Cardiac fibroblast (primary cell): ENCODE measurements around the gene DMRTC2.

Experiments used
- DNase-seq, 2 donors: peaks; one replicate each; pipeline versions ENCODE4 v3.0.0 to v3.0.0-alpha.2; 2010; ENCODE audit warnings: low read depth in 2 of 2
- H3K4me3 ChIP-seq, 2 donors: replicated peaks in 1 of 2; 1 replicate in 1 of 2; 2 replicates in 1 of 2; pipeline ENCODE4 v1.5.1; 2011; ENCODE audit warnings: low read depth in 2 of 2, low read length in 2 of 2, mild to moderate bottlenecking in 2 of 2, moderate library complexity in 1 of 2
- CTCF ChIP-seq: IDR thresholded peaks from one replicate; pipeline ENCODE4 v1.5.1; 2011; ENCODE audit warnings: low read depth, mild to moderate bottlenecking, low read length, inconsistent platforms

The DMRTC2 gene

GRCh38 chr19:41893899-41894298 lies 49.1 kb downstream of the DMRTC2 start:
- H3K4me3 ChIP-seq = no peak overlapping the region
- peak; percentile 32 to 42 for DNase-seq
- peak; percentile 4 for TF ChIP-seq CTCF

GRCh38 chr19:41894350-41894749 lies 49.5 kb downstream of the DMRTC2 start:
- no peak for TF ChIP-seq CTCF
- H3K4me3 ChIP-seq = no peak overlapping the region
- no peak for DNase-seq

GRCh38 chr19:41895745-41896580 lies 51.1 kb downstream of the DMRTC2 start:
- peak; percentile 24 for TF ChIP-seq CTCF
- no peak for DNase-seq
- H3K4me3 ChIP-seq = no peak overlapping the region

GRCh38 chr19:41896581-41896942 lies 51.7 kb downstream of the DMRTC2 start:
- TF ChIP-seq CTCF = no peak
- DNase-seq = no peak
- H3K4me3 ChIP-seq = no peak overlapping the region

GRCh38 chr19:41897181-41897580 lies 52.3 kb downstream of the DMRTC2 start:
- no peak for DNase-seq
- no peak for TF ChIP-seq CTCF
- no peak overlapping the region for H3K4me3 ChIP-seq

GRCh38 chr19:41897820-41898219 lies 53.0 kb downstream of the DMRTC2 start:
- TF ChIP-seq CTCF = no peak
- no peak for DNase-seq
- H3K4me3 ChIP-seq = no peak overlapping the region

GRCh38 chr19:41898235-41898634 lies 53.4 kb downstream of the DMRTC2 start:
- DNase-seq = no peak
- no peak for TF ChIP-seq CTCF
- H3K4me3 ChIP-seq = no peak overlapping the region
